Left renal cortex interstitium (tissue), 4 donors: ENCODE measurements around the gene PEPD. TPM values are rescaled to one million over a fixed set of nuclear protein-coding genes. Genes with fewer than 3 reads are reported as not detected.
A peak's percentile ranks its signal among the peaks of the same experiment; 100 is the strongest.

Experiments used
- DNase-seq, 4 donors: peaks; one replicate each; pipeline ENCODE4 v3.0.0-alpha.2; 2013; ENCODE audit warnings: low read depth in 4 of 4, low spot score in 2 of 4, missing footprints in 1 of 4
- polyA plus RNA-seq, 4 donors: library from polyadenylated mRNA; unstranded; fragments of 120-200 nt; gene quantifications; one replicate each; pipeline ENCODE4 v1.2.1, GENCODE V29; 2013; ENCODE audit not compliant: insufficient read length in 4 of 4

PEPD gene
- polyA plus RNA-seq, 4 donors = 99.6 to 124 (median 108) TPM

- DNase-seq = no peak
Observed at GRCh38 chr19:33443638-33444561, 77.7 kb downstream of the PEPD start.

GRCh38 chr19:33442706-33443105, 78.9 kb downstream of the PEPD start:
- no peak for DNase-seq

GRCh38 chr19:33441828-33442227, 79.8 kb downstream of the PEPD start:
- no peak for DNase-seq

DNA sequence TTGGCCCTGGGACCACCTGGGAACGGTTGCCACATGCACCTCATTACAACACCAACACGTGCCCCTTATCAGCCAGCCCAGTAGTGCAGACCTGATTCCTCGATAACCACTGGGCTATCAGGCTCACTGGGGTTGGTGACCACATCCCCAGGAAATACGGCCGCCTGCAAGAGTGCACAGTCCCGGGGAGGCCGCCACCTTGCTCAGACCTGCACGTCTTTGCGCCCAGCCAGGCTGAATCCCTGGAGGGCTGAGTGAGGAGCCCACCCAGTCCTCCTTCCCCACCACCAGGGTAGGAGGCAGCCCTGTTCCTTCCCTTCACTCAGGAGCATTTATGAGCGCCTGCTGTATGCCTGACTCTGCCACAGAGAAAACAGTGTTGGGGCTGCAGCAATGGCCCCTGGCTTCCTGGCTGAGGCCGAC, 80.3 kb downstream of the PEPD start:
- no peak for DNase-seq

DNA sequence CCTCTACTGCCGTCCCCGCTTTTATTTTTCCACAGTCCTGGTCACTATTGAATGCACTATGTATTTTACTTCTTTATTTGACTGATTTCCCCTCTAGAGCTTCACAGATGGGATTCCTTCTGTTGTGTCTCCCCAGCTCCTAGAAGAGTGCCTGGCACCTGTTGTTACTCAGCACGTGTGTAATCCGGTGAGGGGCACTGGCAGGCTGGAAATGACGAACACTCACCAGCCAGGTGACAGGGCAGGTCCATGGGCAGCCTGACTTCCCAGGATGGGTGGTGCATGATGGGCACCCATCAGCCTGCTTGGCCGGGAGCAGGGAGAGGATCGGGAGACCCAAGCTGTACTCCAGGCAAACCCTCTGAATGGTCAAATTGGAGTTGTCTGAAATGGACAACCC, 80.9 kb downstream of the PEPD start:
- no peak for DNase-seq

DNA sequence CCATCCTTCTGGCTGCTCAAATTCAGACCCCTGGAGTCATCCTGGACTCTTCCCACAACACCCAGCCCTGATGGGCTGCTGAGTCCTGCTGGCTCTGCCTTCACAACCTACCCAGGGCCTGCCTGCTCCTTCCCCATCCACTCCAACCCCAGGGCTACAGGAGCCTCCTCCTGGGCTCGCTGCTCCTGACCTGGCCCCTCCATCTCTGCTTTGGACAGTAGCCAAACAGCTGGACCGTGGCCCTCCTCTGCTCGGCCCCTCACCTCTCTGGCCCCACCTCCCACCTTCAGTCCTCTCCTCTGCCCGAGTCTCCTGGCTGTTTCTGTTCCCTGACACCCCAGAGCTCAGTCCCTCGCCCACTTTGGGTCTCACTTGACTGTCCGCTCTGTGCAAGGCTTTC, 81.3 kb downstream of the PEPD start:
- DNase-seq = no peak

GRCh38 chr19:33438987-33439781, 82.4 kb downstream of the PEPD start:
- DNase-seq = no peak

DNA sequence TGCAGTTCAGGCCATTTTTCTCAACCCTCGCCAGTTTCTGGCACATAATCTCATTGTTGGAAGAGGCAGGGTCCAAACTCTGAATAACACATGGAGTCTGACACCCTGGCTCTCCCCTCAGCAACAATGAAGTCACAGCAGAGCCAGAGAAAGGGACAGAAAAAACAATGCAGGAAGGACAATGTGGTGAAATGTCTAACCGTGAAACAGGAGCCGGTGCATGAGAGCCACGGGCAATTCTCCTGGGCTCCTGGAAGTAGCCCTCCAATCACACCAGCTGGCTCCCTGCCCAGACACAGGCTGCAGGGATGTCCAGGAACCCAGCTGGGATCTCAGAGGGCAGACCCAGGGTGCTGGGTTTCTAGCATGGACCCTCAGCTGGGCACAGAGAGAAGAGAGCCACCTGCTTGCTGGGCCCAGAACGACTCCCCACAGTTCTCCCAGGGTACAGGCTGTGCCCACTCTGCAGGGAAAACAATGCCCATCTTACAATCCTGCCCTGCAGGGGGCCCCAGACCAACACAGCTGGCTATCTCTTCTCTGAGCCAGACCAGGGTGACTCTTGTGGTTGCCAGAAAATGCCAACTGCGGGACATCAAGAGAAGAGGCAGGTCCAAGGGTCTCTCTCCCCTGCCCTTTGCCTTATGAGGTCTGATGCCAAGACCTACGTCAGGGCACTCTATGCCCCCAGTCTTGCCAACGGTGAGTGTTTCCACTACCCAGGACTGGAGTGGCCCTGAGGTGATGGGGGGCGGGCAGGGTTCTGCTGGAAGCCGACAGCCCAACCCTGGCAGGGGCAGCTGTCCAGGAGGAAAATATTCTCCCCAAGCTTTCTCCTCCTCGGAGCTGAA, 83.5 kb downstream of the PEPD start:
- DNase-seq = no peak

- no peak for DNase-seq
Observed at GRCh38 chr19:33437393-33437820, 84.2 kb downstream of the PEPD start.

DNA sequence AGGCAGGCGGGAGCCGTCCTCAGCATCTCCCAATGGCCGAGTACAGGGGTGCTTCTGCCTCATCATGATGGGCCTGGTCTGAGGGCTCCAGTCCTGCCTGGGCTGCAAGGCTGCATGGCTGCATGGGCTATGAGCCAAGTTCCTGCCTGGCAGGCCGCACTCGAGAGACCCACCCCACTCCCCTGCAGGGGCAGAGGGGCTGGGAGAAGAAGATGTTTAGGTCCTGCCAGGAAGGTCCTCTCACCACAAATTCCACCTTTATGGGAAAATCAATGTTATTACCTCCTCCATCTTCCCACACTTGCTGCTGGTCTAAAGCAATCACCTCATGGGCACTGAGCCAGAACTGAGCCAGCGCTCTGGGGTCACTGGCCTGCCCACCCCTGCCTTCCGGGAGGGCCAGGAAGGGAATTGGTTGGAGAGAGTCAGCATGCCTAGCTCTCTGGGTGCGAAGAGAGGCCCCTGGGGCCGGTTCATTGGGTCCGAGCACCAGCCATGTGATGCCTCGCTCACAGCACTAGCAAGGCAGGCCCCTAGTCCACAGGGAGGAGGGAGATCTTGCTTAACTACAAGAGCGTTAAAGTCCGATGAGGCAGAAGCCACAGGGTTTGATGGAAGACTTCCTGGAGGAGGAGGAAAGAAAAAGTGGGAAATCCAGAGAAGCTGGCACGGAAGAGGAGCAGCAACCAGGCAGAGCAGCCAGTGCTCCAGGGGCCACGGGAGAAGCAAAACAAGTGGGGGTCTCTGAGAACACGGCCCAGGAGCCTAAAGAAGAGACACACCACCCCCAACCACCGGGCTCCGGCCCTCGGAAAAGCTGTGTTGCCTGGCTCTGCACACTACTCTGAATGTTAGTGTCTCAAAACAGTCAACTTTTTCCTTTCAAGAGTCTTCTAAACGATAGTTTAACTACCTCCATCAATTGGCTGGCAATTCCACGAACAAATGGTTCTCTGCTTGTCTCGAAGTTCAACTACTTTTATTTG, 84.9 kb downstream of the PEPD start:
- no peak for DNase-seq

GRCh38 chr19:33435706-33436359, 85.8 kb downstream of the PEPD start:
- no peak for DNase-seq

- no peak for DNase-seq
Observed at GRCh38 chr19:33434886-33435705, 86.5 kb downstream of the PEPD start.

GRCh38 chr19:33434069-33434885, 87.3 kb downstream of the PEPD start:
- no peak for DNase-seq

- no peak for DNase-seq
Observed at GRCh38 chr19:33432446-33433170, 89.0 kb downstream of the PEPD start.

GRCh38 chr19:33432015-33432414, 89.6 kb downstream of the PEPD start:
- no peak for DNase-seq

DNA sequence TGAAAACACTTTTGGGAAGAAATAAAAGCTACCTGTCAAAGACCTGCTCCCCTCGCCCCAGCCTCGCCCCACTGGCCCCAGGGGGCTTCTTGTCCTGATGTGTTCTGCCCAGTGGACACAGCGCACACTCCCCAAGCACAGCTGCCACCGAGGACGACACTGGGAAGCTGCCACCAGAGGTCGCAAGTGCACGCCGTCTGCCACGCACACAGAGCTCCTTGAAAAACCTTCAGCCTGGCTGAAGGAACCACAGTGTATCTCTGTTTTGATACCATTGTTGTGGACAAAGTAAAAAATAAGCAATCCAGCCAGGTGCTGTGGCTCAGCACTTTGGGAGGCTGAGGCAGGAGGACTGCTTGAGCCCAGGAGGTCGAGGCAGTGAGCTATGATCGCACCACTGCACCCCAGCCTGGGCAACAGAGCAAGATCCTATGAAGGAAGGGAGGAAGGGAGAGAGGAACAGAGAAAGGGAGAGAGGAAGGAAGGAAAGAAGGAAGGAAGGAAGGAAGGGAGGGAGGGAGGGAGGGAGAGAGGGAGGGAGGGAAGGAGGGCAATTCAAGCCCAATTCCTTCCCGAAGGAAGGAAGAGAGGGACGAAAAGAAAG, 90.8 kb downstream of the PEPD start:
- DNase-seq = peak in 3 of 4 donors; percentile 32 to 51 (median 37)
